HG03469 (cell line): ENCODE measurements around the gene NOXA1.
A peak's percentile ranks its signal among the peaks of the same experiment; 100 is the strongest.
"Not testable (repeated sequence)": the region's sequence is repeated elsewhere in the genome, so short reads cannot be mapped to it uniquely, and the experiment has no call there.

Source experiments
- ATAC-seq: cut with Tn5 transposase; IDR thresholded peaks from one replicate; pipeline ENCODE4 v1.9.1; 2021; ENCODE audit warnings: mild to moderate bottlenecking, moderate library complexity, moderate number of reproducible peaks; ENCODE audit not compliant: unreplicated experiment

The NOXA1 gene, protein sequence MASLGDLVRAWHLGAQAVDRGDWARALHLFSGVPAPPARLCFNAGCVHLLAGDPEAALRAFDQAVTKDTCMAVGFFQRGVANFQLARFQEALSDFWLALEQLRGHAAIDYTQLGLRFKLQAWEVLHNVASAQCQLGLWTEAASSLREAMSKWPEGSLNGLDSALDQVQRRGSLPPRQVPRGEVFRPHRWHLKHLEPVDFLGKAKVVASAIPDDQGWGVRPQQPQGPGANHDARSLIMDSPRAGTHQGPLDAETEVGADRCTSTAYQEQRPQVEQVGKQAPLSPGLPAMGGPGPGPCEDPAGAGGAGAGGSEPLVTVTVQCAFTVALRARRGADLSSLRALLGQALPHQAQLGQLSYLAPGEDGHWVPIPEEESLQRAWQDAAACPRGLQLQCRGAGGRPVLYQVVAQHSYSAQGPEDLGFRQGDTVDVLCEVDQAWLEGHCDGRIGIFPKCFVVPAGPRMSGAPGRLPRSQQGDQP

GRCh38 chr9:137422604-137423513 is at the start of gene NOXA1, which contains the start of gene EXD3:
NOXA1 (plus strand) TSS chr9:137423393; CDS start chr9:137423530, 137 bp downstream.
EXD3 (minus strand) TSS chr9:137423162; CDS start chr9:137395357, 27,805 bp downstream.
- peak; percentile 61 for ATAC-seq

DNA sequence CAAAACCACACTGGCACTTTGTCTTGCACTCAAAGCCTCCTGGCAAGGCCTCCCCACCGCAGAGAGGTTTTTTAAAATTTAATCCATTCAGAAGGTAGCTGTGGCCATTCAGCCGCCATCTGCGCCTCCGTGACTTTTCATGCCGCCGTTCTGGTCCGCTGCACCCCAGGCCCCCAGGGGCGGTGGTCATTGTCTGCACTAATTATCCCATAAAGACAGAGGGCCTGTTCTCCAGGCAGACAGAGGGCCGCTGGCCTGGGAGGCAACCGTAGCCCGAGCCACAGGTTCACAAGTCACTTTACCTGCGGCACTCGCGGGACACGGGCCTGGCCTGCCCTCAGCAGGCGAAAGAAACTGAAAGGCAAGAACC is 49.6 kb upstream of the NOXA1 start:
- ATAC-seq, result no peak

DNA sequence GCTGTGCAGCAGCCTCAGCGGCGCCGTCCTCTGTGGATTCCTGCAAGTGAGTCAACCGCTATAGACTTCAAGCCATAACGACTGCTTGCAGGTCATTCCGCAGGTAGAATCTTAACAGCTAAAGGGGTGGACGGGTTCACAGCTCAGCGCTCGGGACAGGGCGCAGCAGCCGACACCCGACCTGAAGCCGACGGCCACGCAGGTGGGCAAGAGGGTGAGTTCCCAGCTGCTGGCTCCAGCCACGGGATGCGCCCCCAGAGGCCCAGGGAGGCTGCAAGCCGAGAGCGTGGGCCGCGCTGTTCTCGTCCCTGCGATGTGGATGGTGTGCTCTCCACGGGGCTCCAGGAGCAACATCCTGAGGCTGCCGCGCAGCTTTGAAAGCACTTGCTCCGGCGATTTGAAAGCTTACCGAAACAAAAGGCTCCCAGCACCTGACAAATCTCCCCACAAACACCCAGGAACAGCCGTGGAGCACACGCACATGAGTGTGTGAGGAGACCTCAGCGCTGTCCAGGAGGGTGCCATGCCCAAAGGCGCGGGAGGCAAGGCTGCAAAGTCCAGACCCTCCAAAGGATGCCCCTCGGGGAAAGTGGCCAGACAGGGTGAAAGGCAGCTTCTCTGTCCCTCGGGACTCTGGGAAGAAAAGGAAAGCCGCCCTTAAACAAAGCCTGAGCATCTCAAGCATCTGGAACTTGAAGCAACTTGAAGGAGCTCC is 48.9 kb upstream of the NOXA1 start:
- no peak for ATAC-seq

DNA sequence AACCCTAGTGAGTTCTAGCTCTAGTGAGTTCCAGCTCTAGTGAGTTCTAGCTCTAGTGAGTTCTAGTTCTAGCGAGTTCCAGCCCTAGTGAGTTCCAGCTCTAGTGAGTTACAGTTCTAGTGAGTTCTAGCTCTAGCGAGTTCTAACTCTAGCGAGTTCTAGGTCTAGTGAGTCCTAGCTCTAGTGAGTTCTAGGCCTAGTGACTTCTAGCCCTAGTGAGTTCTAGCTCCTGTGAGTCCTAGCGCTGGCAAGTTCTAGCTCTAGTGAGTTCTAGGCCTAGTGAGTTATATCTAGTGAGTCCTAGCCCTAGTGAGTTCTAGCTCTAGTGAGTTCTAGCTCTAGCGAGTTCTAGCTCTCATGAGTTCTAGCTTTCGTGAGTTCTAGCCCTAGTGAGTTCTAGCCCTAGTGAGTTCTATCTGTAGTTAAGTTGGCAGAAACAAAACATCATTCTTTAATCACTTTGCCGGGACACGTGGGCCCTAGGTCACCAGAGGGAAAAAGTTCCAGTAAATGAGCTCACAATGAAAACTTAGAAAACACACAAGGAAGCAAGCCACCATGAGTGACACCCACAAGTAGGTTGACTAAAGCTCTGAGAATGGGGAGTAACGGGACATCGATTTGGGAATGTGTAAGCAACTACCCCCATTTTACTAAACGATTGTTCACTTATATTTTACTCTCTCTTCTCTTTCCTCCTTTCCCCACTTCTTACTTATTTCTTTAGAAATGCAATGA is 47.7 kb upstream of the NOXA1 start:
- no peak for ATAC-seq

DNA sequence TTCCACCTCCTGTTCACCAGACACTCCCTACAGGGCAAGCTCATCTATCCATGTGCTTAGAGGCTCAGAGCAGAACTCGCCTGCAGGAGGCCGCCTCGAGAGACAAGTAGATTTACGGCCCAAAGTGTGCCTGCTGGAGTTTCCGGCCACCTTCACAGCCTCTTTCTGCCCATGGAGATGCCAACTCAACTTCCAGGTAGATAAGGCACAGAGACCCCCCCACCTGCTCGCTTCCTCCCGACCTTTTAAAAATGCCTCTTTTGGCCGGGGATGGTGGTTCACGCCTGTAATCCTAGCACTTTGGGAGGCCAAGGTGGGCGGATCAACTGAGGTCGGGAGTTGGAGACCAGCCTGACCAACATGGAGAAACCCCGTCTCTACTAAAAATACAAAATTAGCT is 46.8 kb upstream of the NOXA1 start:
- no peak for ATAC-seq

GRCh38 chr9:137378688-137379410 is 44.3 kb upstream of the NOXA1 start:
- not testable (repeated sequence) for ATAC-seq

- no peak for ATAC-seq
Measured at GRCh38 chr9:137379761-137380161, 43.4 kb upstream of the NOXA1 start.

GRCh38 chr9:137380171-137380570 is 43.0 kb upstream of the NOXA1 start:
- ATAC-seq, result no peak

DNA sequence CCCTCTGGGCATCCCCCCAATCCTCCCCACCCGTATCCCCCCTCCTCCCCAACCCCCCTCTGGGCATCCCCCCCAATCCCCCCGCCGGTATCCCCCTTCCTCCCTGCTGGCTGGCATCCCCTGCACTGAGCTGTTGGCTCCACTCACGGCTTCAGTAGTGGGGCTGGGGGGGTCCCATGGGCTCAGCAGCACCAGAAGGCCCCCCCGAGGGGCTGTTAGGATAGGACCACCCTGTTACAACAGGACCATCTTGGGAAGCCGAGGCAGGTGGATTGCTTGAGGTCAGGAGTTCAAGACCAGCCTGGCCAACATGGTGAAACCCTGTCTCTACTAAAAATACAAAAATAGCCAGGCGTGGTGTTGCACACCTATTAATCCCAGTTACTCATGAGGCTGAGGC is 42.6 kb upstream of the NOXA1 start:
- no peak for ATAC-seq

- ATAC-seq, result no peak
Measured at GRCh38 chr9:137381501-137382443, 41.4 kb upstream of the NOXA1 start.

DNA sequence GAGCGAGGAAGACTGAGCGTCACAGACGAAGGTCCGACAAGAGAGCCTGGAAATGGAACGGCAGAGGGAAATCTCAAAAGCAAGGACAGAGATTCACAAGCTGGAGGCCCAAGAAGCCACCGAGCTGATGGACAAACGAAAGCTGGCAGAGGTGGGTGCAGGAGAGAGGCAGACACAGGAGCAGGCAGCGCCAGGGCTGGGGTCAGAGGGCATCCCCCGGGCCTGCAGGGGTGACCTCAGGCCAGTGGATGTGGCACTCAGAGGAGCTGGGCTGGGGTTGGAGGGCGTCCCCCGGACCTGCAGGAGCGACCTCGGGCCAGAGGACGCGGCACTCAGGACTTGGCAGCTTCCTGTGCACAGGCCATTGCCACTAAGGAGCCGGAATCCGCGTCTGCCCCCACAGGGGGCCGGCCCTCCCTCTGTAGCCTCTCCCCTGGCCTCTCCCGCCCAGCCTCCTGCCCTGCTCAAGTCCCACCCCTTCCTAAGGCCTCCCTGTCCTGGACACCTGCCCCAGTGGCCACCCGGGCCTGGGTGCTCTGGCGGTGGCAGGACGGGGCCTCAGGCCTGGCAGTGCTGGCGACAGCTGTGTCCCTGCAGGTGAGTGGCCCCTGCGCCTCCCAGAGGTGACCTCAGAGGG is 40.6 kb upstream of the NOXA1 start:
- no peak for ATAC-seq

- ATAC-seq, result no peak
Measured at GRCh38 chr9:137383081-137383783, 40.0 kb upstream of the NOXA1 start.

GRCh38 chr9:137383784-137384756 is 39.1 kb upstream of the NOXA1 start:
- no peak for ATAC-seq

DNA sequence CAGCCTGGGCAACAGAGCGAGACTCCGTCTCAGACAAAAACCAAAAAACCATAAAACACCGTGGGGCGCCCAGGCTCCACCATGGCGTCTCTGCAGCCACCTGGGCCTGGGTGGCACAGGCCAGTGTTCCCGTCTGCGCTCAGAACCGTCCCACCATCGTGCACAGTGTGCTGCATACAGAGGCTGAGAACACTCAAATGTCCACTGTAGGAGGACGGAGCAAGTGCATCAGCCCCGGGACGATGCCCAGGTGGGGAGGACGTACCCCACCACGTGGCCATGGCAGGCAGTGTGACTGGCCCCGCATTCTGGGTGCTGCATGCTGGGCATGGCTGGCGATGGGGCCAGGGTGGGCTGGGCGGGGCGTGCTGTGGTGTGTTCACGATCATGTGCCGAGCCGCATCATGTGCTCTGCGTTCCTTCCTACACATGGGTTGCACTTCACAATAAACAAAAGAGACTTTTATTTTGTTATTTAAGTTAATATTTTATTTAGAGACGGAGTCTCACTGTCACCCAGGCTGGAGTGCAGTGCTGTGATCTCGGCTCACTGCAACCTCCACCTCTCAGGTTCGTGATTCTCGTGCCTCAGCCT is 38.0 kb upstream of the NOXA1 start:
- no peak for ATAC-seq

DNA sequence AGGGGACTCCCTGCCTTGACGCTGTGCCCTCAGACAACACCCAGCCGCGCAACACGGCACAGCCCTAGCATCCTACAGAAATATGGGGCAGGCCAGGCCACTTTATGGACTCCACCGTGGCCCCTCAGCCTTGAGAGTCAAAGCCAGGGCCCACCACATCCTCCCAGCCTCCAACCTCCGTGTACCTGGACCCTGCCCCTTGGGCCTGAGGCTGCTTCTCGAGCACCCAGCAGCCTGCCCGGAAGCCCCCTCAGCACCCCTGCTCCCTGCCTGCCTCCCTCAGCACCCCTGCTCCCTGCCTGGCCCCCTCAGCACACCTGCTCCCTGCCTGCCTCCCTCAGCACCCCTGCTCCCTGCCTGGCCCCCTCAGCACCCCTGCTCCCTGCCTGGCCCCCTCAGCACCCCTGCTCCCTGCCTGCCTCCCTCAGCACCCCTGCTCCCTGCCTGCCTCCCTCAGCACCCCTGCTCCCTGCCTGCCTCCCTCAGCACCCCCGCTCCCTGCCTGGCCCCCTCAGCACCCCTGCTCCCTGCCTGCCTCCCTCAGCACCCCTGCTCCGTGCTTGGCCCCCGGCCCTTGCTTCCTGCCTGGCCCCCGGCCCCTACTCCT is 36.6 kb upstream of the NOXA1 start:
- ATAC-seq, result not testable (repeated sequence)
